ENCODE measurements around the gene PRKAG2.

DNA sequence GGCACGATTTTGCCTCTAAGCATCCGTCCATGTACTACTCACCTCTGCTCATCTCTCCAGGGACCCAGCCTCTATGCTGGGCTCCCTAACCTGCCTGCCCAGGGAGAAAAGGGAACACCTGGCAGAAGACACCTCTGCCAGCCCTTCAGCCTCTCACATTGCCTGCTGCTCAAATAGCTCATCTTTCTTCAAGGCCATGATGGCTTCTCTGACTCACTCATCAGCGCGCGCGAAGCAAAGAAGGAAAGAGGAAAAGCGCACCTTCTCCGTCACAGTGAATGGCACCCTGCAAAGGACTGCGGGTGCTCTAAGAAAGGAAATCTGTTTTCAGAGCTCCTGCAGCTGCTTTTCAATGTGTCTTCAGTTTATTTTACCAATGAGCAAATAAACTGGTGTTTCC, 174.0 kb downstream of the PRKAG2 start:
- TF ChIP-seq, protein P1, sequence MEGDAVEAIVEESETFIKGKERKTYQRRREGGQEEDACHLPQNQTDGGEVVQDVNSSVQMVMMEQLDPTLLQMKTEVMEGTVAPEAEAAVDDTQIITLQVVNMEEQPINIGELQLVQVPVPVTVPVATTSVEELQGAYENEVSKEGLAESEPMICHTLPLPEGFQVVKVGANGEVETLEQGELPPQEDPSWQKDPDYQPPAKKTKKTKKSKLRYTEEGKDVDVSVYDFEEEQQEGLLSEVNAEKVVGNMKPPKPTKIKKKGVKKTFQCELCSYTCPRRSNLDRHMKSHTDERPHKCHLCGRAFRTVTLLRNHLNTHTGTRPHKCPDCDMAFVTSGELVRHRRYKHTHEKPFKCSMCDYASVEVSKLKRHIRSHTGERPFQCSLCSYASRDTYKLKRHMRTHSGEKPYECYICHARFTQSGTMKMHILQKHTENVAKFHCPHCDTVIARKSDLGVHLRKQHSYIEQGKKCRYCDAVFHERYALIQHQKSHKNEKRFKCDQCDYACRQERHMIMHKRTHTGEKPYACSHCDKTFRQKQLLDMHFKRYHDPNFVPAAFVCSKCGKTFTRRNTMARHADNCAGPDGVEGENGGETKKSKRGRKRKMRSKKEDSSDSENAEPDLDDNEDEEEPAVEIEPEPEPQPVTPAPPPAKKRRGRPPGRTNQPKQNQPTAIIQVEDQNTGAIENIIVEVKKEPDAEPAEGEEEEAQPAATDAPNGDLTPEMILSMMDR (IDR thresholded peaks at IDR 0.05; ENCODE audit: insufficient read depth, low read length, poor library complexity, severe bottlenecking): no peak
- TF ChIP-seq EZH2phosphoT487 (conservative IDR thresholded peaks at IDR 0.05; ENCODE audit: low read length): no peak
